Astrocyte of the hippocampus (primary cell): ENCODE data around the gene EGFL7.

ENCODE experiments used
- DNase-seq: peaks from one replicate; pipeline ENCODE4 v3.0.0; 2011; ENCODE audit warnings: low read depth, low spot score

Gene EGFL7

DNA sequence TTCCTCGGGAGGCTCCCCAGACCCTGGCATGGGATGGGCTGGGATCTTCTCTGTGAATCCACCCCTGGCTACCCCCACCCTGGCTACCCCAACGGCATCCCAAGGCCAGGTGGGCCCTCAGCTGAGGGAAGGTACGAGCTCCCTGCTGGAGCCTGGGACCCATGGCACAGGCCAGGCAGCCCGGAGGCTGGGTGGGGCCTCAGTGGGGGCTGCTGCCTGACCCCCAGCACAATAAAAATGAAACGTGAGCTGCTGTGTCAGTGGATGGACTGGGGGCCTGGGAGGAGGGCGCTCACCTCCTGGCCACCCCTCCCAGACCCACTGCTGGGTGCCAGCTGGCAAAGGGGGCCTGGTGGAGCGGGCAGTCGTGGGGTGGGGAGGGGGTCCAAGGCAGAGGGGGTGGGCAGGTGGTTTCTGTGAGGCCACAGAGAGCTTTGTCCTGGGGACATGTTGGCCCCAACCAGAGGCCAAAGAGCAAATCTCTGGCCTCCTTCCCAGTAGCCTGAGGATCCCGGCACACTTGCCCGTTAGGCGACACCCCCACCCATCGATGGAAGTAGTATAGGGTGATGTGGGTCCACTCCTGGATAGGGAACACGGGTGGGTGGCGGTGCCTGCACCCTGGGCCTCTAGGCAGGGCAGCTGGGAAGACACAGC lies 9.8 kb downstream of the EGFL7 start:
- DNase-seq, result no peak

GRCh38 chr9:136673088-136673974 lies 10.6 kb downstream of the EGFL7 start:
- no peak for DNase-seq

GRCh38 chr9:136673975-136674785 lies 11.5 kb downstream of the EGFL7 start:
- DNase-seq, result no peak

DNA sequence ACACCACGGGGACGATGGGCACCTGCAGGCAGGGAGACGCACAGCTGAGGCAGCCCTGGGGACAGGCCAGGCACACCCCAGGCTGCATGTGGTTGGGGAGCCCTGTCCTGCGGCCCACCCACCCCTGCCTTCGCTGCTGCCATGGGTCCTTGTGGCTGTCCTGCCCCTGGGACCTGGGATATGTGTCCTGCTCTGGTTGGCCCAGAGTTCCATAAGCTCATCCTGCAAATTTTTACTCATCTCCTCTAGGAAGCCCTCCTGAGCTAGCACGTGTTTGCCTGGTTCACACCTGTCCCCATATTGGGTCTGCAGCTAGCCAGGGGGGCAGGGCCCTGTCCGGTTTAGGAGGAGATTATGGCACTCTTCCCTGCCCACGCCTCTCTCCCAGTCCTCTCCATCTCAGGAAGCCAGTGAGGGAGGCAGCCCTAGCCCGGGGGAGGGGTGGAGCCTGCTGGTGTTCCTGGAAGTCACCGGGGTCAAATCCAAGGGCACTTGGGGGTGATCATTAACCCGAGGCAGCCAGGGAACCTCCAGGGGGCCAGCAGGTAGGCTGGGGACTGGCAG lies 12.2 kb downstream of the EGFL7 start:
- DNase-seq, result no peak

GRCh38 chr9:136675477-136676296 lies 13.0 kb downstream of the EGFL7 start:
- no peak for DNase-seq

DNA sequence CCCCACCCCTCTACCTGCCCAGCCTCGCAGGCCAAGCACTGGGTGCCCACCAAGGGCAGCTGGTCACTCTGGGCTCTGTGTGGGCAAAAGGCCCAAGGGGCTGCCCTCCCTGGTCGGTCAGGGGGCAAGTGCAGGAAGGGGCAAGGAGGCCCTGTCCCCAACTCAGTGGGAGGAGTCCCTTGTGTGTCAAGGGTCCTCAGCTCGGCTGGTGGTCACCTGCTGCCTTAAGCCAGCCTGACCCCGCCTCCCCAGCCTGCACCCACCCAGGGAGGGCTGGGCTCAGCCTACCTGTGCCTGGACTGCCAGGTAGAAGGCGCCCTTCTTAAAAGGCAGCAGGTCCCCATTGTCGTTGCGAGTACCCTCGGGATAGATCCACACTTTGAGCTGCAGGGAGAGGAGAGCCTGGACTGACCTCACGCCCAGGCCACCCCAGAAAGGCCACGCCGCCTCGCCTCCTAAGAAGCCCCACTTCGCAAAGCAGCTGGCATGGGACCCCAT lies 13.6 kb downstream of the EGFL7 start:
- no peak for DNase-seq

DNA sequence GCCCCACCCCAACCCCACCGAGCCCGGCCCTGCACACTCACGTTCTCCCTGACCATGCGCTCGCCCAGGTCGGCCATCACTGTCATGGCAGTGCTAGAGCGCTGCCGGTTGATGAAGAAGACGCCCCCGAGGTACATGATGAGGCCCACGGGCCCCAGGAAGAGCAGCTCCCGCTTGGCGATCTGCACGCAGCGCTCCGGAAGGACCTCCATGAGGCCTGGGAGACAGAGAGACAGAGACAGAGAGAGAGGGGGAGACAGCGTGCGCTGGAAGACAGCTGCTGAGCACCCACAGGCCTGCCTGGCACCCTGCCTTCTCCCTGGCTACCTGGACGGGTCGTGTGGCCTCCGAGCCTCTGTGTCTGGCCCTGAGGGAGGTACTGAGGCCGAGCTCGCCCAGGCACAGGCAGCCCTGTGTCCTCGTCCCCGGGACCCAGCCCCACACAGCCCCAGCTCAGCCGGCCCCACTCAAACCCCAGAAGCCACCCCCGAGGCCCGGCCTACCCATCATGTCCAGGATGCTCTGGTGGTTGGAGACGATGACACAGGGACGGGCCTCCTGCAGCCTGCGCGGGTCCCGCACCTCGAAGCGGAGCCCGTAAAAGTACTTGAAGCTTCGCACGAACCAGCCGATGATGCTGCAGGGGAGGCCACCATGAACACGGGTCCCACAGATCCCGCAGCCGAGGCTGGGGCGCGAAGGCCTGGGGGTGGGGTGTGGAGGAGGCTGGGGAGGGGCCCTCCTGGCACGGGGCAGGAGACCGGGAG lies 14.4 kb downstream of the EGFL7 start:
- no peak for DNase-seq

- DNase-seq, result no peak
These were observed 15.3 kb downstream of the EGFL7 start for GRCh38 chr9:136678034-136678433.

DNA sequence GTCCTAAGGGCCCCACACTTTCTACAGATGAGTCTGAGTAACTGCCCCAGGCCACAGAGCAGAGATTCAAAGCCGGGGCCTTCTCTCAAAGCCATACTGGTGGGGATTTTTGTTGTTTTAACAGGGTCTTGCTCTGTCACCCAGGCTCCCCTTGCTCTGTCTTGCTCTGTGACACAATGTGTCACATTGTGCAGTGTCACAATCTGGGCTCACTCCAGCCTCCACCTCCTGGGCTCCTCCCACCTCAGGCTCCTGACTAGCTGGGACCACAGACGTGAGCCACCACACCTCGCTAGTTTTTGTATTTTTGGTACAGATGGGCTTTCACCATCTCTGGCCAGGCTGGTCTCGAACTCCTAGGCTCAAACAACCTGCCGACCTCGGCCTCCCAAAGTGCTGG lies 15.9 kb downstream of the EGFL7 start:
- DNase-seq, result no peak

GRCh38 chr9:136679431-136679941 lies 16.8 kb downstream of the EGFL7 start:
- DNase-seq, result no peak

GRCh38 chr9:136681029-136681428 lies 18.3 kb downstream of the EGFL7 start:
- no peak for DNase-seq

- no peak for DNase-seq
These were observed 19.4 kb downstream of the EGFL7 start for GRCh38 chr9:136681945-136682699.

DNA sequence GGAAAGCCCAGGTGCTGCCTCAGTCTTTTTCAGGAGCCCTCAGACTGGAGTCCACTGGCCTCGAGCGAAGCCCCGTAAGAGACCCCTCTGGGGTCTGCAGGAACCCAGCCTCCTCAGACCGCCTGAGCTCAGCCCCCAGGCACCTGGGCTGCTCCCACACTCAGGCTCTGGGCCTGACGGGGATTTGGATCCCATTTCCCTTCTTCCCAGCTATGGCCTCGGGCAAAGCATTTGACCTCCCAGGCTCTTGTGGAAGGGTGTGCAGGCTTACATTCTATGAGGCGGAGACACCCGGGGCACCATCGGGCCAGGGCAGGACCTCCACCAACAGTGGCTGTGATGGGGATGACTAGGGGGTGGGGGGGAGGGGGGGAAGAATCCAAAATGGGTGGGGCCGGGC lies 20.0 kb downstream of the EGFL7 start:
- no peak for DNase-seq

DNA sequence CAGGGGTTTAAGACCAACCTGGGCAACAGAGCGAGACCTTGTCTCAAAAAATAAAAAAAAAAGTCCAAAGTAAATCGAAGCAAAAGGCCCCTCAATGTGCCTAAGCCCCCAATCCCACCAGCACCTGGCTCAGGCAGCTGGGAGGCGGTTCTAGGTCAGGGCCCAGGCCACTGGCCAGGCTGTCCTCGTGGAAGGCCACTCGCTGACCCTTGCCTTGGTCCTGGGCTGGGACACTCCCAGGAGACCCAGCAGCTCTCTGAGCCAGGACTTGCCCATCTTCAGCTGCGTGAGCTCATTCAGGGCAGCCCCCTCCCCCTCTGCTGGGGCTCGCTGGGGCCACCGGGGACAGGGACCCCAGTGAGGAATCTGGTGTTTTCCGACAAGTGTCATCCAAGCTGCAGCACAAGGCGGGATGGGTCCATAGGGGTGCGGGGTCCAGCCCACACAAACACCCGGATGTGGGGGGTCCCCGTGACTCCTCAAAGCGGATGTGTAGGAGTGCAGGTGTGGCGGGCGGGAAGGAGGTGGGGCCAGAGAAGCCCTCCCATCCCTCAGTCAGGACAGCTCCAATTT lies 20.5 kb downstream of the EGFL7 start:
- DNase-seq, result no peak

- no peak for DNase-seq
These were observed 21.0 kb downstream of the EGFL7 start for GRCh38 chr9:136683755-136684154.

- no peak for DNase-seq
These were observed 21.6 kb downstream of the EGFL7 start for GRCh38 chr9:136684339-136684738.

DNA sequence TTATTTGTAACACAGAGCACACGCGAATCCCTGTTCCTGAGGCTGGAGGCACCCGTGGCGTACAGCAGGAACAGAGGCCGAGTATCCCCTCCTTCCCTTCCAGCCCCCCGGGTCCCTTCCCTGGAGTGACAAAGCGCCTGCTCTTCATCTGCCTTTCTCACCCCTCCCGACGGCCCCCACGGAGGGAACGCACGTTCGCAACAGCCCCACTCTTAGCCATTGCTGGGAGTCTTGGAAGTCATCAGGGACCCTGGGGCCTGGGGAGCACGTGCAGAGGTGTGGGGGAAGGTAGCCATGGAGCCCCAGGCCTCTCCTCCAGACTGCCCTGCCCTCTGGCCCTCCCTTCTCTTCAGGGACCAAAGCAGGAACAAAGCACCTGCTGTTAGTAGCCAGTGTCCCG lies 22.1 kb downstream of the EGFL7 start:
- no peak for DNase-seq

GRCh38 chr9:136685216-136685615 lies 22.5 kb downstream of the EGFL7 start:
- no peak for DNase-seq
